Measurements from ENCODE around the gene PFKFB2.

Gene PFKFB2

GRCh38 chr1:207069858-207070506 lies 16.9 kb downstream of the PFKFB2 start:
- DNase-seq: no peak

GRCh38 chr1:207070811-207071210 lies 17.7 kb downstream of the PFKFB2 start:
- no peak for DNase-seq

- DNase-seq: no peak
These were observed 18.4 kb downstream of the PFKFB2 start for GRCh38 chr1:207071426-207071825.

- no peak for DNase-seq
These were observed 19.2 kb downstream of the PFKFB2 start for GRCh38 chr1:207072233-207072632.

GRCh38 chr1:207073906-207074820 lies 21.1 kb downstream of the PFKFB2 start:
- DNase-seq: no peak

GRCh38 chr1:207076181-207076955 lies 23.3 kb downstream of the PFKFB2 start:
- no peak for DNase-seq

- DNase-seq: no peak
These were observed 23.9 kb downstream of the PFKFB2 start for GRCh38 chr1:207077012-207077411.

GRCh38 chr1:207077470-207078377 lies 24.6 kb downstream of the PFKFB2 start:
- DNase-seq: peak; percentile 83

- DNase-seq: no peak
These were observed 25.6 kb downstream of the PFKFB2 start for GRCh38 chr1:207078578-207079132.

GRCh38 chr1:207079706-207080241 lies 26.7 kb downstream of the PFKFB2 start:
- DNase-seq: no peak

GRCh38 chr1:207081088-207081487 lies 28.0 kb downstream of the PFKFB2 start:
- DNase-seq: peak; percentile 34

- no peak for DNase-seq
These were observed 28.7 kb downstream of the PFKFB2 start for GRCh38 chr1:207081806-207082205.

- no peak for DNase-seq
These were observed 31.2 kb downstream of the PFKFB2 start for GRCh38 chr1:207084232-207084631.

GRCh38 chr1:207084701-207085180 lies 31.7 kb downstream of the PFKFB2 start:
- peak; percentile 89 for DNase-seq

- DNase-seq: no peak
These were observed 32.8 kb downstream of the PFKFB2 start for GRCh38 chr1:207085887-207086286.

GRCh38 chr1:207088161-207088560 lies 35.1 kb downstream of the PFKFB2 start:
- no peak for DNase-seq

GRCh38 chr1:207088701-207089626 lies 35.9 kb downstream of the PFKFB2 start, which contains the start of gene C4BPB:
Gene C4BPB (plus strand): TSS chr1:207088860. CDS start chr1:207089532, 672 bp downstream.
- DNase-seq: peak; percentile 84

GRCh38 chr1:207089627-207090355 lies 36.7 kb downstream of the PFKFB2 start:
- no peak for DNase-seq

GRCh38 chr1:207091200-207091908 lies 38.3 kb downstream of the PFKFB2 start:
- peak; percentile 11 for DNase-seq

All from DMS53 (cell line).